SK-N-MC (cell line): ENCODE data around the gene ISYNA1.

ENCODE experiments used
- DNase-seq: peaks from one replicate; pipeline ENCODE4 v3.0.0-alpha.2; 2011; ENCODE audit warnings: low read depth, low spot score
- H3K27ac ChIP-seq: fragments of 200-600 bp; sonication (generic); 2 replicates; pipeline ENCODE4 v1.5.1; 2016; ENCODE audit warnings: mixed run types
- H3K36me3 ChIP-seq: fragments of 200-600 bp; sonication (generic); 2 replicates; pipeline ENCODE4 v1.6.1; 2017; ENCODE audit warnings: antibody characterized with exemption, low read length, mixed read lengths; ENCODE audit not compliant: insufficient read depth
- H3K4me3 ChIP-seq: fragments of 200-600 bp; sonication (generic); 2 replicates; pipeline ENCODE4 v1.5.1; 2016
- H3K9ac ChIP-seq: fragments of 200-600 bp; sonication (generic); 2 replicates; pipeline ENCODE4 v1.8.0; 2017; ENCODE audit warnings: mixed run types, mixed read lengths; ENCODE audit not compliant: insufficient read length
- H3K9me3 ChIP-seq: fragments of 200-600 bp; sonication (generic); 2 replicates; pipeline ENCODE4 v1.6.1; 2017; ENCODE audit warnings: low read depth, mild to moderate bottlenecking, antibody characterized with exemption, low read length, moderate library complexity, mixed read lengths
- EZH2 ChIP-seq: fragments of 200-600 bp; sonication (generic); IDR thresholded peaks from one replicate; pipeline ENCODE4 v1.6.1; 2017; ENCODE audit warnings: antibody characterized with exemption
- FOXP2 ChIP-seq: optimal IDR thresholded peaks from 2 replicates; pipeline ENCODE3; 2011; ENCODE audit warnings: mild to moderate bottlenecking, moderate library complexity; ENCODE audit not compliant: insufficient read depth; ENCODE audit errors: extremely low read length, control extremely low read depth
- POLR2AphosphoS5 ChIP-seq: IDR thresholded peaks from 2 replicates; pipeline ENCODE4 v1.6.1; 2012; ENCODE audit warnings: mild to moderate bottlenecking, low read depth, low read length, borderline replicate concordance

The ISYNA1 gene

DNA sequence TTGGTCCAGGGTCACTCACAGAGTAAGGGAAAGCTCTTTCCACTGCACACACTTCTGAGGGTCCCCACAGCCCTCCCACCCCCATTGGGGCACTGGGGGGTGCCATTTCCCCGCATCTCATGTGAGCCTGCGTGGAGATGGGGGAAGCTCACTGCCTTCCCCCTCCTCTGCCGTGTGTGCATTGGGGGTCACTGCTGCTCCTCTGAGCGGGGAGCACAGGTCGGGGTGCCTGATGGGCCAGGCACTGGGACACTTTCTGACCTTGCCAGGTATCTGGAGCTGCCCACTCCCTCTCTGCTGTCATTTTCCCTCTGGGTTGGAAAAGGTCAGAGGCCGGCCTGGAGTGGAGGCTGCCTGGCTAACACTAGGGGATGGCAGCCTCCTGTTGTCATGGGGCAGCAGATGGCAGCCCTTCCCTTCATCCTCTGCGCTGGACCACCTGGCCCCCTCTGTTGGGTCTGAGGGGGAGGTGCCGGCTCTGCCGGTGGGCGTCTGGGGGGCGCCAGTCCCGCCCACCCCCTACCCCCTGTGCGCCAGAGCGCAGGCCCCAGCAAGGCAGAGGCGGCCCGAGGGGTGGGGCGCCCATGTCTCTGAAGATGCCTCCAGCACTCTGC, 9.7 kb downstream of the ISYNA1 start:
- Histone ChIP-seq H3K36me3 (peaks cover 4% of the 10 kb centered on the region; the same call in 1 of the 2 replicates), H3K9ac (no peak overlapping the region), H3K9me3 (no peaks in the 10 kb centered on the region), H3K27ac (0 out of 2 replicates have a peak overlapping the region, but pooled peaks have one; percentile 31), H3K4me3 (peak overlapping the region; percentile 71)
- TF ChIP-seq POLR2AphosphoS5, result no peak
- no peak for TF ChIP-seq EZH2
- no peak for TF ChIP-seq FOXP2
- DNase-seq, result no peak

DNA sequence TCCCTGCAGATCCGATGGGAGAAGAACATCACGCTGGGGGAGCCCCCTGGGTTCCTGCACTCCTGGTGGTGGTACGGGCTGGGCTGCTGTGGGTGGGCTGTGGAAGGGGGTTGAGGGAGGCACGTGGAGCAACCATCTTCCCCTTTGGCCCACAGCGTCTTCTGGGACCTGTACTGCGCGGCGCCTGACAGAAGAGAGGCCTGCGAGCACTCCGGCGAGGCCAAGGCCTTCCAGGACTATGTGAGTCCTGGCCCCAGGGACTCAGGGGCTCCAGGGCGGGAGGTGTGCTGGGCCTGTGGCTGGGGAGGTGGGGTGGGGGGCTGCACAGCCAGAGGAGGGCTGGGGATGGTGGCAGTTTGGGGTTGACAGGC, 10.2 kb downstream of the ISYNA1 start:
- Histone ChIP-seq H3K27ac (0 out of 2 replicates have a peak overlapping the region, but pooled peaks have one; percentile 31), H3K36me3 (peaks cover 4% of the 10 kb centered on the region; the same call in 1 of the 2 replicates), H3K4me3 (no peak overlapping the region), H3K9ac (no peak overlapping the region), H3K9me3 (no peaks in the 10 kb centered on the region)
- DNase-seq, result no peak
- TF ChIP-seq FOXP2 (no peak), POLR2AphosphoS5 (no peak), EZH2 (no peak)

DNA sequence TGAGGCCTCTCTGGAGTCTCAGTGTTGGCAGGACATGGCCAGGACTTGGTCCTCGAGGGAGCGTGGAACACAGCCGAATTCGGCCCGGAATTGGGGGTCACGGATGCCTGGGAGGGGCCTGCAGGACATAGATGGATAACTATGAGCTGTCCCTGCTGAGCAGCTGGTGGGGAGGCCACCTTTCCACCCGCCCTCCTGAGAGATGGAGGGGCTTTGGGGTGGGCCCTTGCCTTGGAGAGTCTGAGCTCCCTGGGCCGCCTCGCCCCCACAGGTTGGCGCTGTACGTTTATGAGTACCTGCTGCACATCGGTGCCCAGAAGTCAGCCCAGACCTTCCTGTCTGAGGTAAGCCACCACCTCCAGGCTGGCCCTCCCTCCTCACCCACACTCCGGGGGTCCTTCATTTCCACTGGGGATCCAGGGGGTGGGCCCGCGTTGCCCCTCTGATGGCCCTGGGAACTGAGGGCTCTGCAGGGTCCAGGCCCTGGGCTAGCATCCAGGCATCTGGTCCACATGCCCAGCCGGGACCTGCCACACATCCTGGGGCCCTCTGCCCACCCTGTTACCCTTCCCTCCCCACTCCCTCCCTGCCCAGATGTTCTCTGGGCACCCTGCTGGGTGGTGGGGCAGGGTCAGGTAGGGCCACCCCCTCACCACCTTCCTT, 10.7 kb downstream of the ISYNA1 start:
- Histone ChIP-seq H3K9ac (no peak overlapping the region), H3K4me3 (no peak overlapping the region), H3K36me3 (peaks cover 4% of the 10 kb centered on the region; the same call in 1 of the 2 replicates), H3K9me3 (no peaks in the 10 kb centered on the region), H3K27ac (no peak overlapping the region; the same call in 1 of the 2 replicates)
- DNase-seq, result no peak
- TF ChIP-seq FOXP2, result no peak
- TF ChIP-seq POLR2AphosphoS5, result no peak

DNA sequence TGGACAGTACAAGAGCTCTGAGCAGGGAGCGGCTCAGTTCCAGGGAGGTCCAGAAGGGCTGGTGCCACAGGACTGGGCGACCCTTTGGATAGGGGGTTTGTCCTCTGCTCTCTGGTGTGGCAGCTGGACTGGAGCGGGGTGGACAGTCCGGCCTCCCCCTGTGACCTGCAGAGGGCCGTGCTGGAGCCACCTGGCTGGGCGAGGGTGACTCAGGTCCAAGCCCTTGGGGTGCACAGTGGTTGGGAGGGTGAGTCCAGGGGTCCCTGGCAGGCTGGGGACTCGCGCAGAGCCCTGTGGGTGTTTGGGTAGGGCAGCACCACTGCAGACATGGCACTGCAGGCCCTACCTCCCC, 11.5 kb downstream of the ISYNA1 start:
- TF ChIP-seq EZH2 (no peak), FOXP2 (no peak), POLR2AphosphoS5 (no peak)
- Histone ChIP-seq H3K4me3 (no peak overlapping the region), H3K36me3 (peaks cover 4% of the 10 kb centered on the region; the same call in 1 of the 2 replicates), H3K9me3 (no peaks in the 10 kb centered on the region), H3K9ac (no peak overlapping the region), H3K27ac (peak overlapping the region; percentile 64)
- no peak for DNase-seq

DNA sequence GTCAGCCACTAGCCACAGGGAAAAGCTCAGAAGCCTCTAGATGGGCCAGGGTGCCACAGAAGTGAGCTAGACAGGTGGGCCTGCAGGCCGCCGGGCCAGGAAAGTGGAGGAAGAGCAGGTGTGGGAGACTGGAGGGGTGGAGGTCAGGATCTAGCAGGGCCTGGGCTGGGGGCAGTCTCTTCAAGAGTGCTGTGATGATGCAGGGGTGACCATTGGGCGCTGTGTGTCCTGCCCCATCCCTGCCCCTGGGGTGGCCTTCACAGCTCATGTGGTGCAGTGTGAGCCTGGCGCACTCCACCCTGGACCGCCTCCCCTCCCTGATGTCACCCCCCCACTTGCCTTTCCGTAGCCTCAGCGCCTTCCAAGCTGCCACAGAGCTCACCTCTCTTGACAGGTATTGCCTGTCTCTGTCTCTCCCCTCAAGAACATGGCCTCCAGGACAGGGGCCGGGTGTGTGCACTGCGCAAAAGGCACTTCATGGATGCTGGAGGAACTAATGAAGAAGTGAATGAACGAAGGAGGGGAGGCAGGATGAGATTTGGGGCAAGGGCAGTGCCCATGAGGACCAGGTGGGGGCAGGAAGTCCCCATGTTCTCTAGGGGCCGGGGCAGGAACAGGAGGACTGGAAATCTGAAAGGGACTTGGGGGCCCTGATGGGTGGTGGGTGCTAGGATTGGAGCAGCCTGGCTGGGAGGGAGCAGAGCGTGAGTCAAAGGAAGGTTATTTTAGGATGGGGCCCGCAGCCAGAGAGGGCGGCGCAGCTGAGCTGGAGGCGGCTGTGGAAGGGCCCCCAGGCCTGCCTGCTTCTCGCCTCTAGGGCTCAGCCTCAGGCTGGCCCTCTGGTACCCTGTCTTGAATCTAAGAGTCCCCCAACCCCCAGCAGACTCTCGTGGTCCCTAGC, 12.2 kb downstream of the ISYNA1 start:
- Histone ChIP-seq H3K9ac (no peak overlapping the region), H3K36me3 (peaks cover 4% of the 10 kb centered on the region; the same call in 1 of the 2 replicates), H3K9me3 (no peaks in the 10 kb centered on the region), H3K27ac (peak overlapping the region; percentile 64), H3K4me3 (no peak overlapping the region)
- TF ChIP-seq POLR2AphosphoS5, result no peak
- no peak for TF ChIP-seq FOXP2
- no peak for TF ChIP-seq EZH2
- no peak for DNase-seq

DNA sequence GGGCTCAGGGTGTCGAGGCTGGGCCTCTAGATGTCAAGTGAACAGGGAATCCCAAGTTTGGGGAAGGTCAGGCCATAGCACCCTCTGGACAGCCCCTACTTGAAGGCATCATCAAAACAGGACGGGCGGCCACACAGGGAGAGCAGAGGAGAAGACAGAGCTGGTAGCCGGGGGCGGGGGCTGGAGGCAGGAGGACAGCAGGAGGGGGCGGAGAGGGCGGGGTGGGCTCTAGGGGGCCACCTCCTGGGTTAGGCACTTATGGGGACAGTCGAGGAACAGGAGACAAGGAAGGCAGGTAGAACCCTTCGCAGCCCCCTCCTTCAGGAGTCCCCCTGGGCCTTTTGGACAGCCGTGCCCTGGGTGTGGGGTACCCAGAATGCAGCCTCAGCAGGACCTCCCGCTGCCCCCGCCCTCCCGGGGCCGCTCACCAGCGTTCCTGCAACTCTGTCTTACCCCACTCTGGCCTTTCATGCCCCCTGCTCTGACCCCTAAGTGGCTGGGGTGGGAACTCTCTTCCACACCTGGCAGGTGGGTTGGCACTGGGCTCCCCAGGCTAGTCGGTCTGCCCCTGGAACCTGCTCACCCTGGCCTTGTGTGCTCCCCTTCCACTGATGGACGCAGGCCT, 12.9 kb downstream of the ISYNA1 start:
- H3K9me3 ChIP-seq, result no peaks in the 10 kb centered on the region
- no peak overlapping the region for H3K27ac ChIP-seq
- no peaks in the 10 kb centered on the region; the same call in 1 of the 2 replicates for H3K36me3 ChIP-seq
- H3K9ac ChIP-seq, result no peak overlapping the region
- no peak for DNase-seq
- no peak overlapping the region for H3K4me3 ChIP-seq
- TF ChIP-seq FOXP2, result no peak
- TF ChIP-seq POLR2AphosphoS5, result no peak
- no peak for TF ChIP-seq EZH2

DNA sequence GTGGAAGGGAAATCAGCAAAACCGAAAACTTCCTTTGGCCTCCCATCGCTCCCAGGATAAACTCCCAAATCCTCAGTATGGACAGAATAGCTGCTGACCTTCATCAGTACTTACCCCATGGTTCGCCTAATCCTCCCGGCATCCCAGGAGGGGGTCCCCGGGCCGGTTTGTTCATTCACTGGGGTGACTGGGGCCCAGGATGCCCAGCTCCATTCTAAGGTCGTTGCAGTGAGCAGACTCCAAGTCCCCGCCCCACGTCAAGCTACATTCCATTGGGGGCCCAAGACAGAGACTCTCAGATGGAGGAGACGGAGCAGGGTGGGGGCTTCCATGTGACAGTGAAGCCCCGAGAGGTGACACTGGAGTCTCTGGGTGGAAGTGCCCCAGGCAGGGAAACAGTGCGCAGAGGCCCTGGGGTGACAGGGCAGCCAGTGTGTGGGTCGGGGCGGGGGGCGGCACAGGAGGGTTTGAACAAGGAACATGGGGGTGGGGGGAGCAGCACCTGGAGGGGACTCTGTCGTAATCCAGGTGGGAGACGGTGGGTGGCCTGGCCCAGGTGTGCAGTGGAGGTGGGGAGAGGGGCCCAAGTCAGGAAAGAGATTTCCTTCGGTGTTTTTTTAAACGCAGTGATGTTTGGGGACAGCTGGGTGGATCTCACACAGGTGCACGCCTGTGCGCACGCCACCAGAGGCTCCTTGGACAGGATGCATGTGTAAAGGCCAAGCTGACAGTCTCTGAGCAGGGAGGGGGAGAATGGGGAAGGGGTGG, 13.6 kb downstream of the ISYNA1 start:
- DNase-seq, result no peak
- Histone ChIP-seq H3K4me3 (no peak overlapping the region), H3K9ac (no peak overlapping the region), H3K9me3 (no peaks in the 10 kb centered on the region), H3K27ac (no peak overlapping the region), H3K36me3 (no peaks in the 10 kb centered on the region; the same call in 1 of the 2 replicates)
- TF ChIP-seq FOXP2 (no peak), EZH2 (no peak), POLR2AphosphoS5 (no peak)
